HepG2 (cell line): ENCODE measurements around the gene HOXA13. TPM values are rescaled to one million over a fixed set of nuclear protein-coding genes. Genes with fewer than 3 reads are reported as not detected.

Experiments used
- ATAC-seq: fragments of 200-7000 bp; cut with Tn5 transposase; 3 replicates; pipeline ENCODE4 v1.9.1; 2020; ENCODE audit warnings: mild to moderate bottlenecking, moderate library complexity
- BruUV-seq: library from RNA; stranded (reverse); fragments of 400-500 nt; replicated peaks from 2 replicates; lab custom pipeline; 2021; lab: Mats Ljungman, UMichigan
- CTCF ChIA-PET: fragments of 300-600 bp; formaldehyde crosslinking; extraction: SDS; loops from one replicate; lab custom pipeline; 2021; ENCODE audit warnings: low total read pairs, inconsistent platforms, low intra/inter-chr PET ratio; lab: Yijun Ruan, JAX
- POLR2A ChIA-PET: fragments of 350-600 bp; sonication (Branson Sonifier 250); formaldehyde crosslinking; loops from one replicate; lab custom pipeline; 2020; ENCODE audit warnings: antibody characterized with exemption, inconsistent platforms; lab: Yijun Ruan, JAX
- DNase-seq: peaks from one replicate; pipeline ENCODE4 v3.0.0-alpha.2; 2015; ENCODE audit warnings: low spot score
- FAIRE-seq: peaks from 3 replicates; lab custom pipeline; 2011; peaks lifted over from hg19 to GRCh38; lab: Jason Lieb, UNC
- H2AFZ ChIP-seq: one replicate; pipeline ENCODE4 v1.6.1; 2011; ENCODE audit warnings: low read length, inconsistent platforms
- H3K27ac ChIP-seq: fragments of 300-600 bp; 3 replicates; pipeline ENCODE4 v1.8.0; 2011; ENCODE audit warnings: mixed run types, mild to moderate bottlenecking, mixed read lengths, low read length, inconsistent platforms; ENCODE audit not compliant: insufficient read depth; ENCODE audit errors: extremely low read length
- H3K27me3 ChIP-seq, 2 experiments: fragments of 200-600 bp in 1 of 2; 2 replicates in 1 of 2; 3 replicates in 1 of 2; pipeline versions ENCODE4 v1.6.0 to v1.8.0; 2011; ENCODE audit warnings: low read length in 2 of 2, mild to moderate bottlenecking in 2 of 2, moderate library complexity in 2 of 2, inconsistent platforms in 1 of 2; ENCODE audit not compliant: insufficient read depth in 2 of 2, control insufficient read depth in 1 of 2
- H3K36me3 ChIP-seq, 2 experiments: fragments of 200-600 bp in 1 of 2; replicated peaks in 1 of 2; 2 replicates in 1 of 2; 3 replicates in 1 of 2; pipeline versions ENCODE4 v1.5.1 to v1.8.0; 2011; ENCODE audit warnings: low read length in 2 of 2, inconsistent platforms in 1 of 2; ENCODE audit not compliant: insufficient read depth in 2 of 2, control insufficient read depth in 1 of 2
- H3K4me1 ChIP-seq: 2 replicates; pipeline ENCODE4 v1.5.1; 2012; ENCODE audit warnings: low read length, inconsistent platforms; ENCODE audit not compliant: insufficient read depth
- H3K4me2 ChIP-seq: 2 replicates; pipeline ENCODE4 v1.6.0; 2011; ENCODE audit warnings: low read depth, low read length, inconsistent platforms
- H3K4me3 ChIP-seq, 3 experiments: fragments of 200-600 bp in 1 of 3; sonication (generic), shearing (Covaris generic) in 1 of 3; replicated peaks in 1 of 3; 2 replicates each; pipeline ENCODE4 v1.5.1; 2011 to 2016; ENCODE audit warnings: low read length in 3 of 3, inconsistent platforms in 2 of 3, low read depth in 2 of 3, mild to moderate bottlenecking in 2 of 3, control low read depth in 1 of 3, mixed read lengths in 1 of 3; ENCODE audit not compliant: insufficient read depth in 1 of 3
- H3K79me2 ChIP-seq: one replicate; pipeline ENCODE4 v1.6.1; 2011; ENCODE audit warnings: low read length, inconsistent platforms; ENCODE audit not compliant: insufficient read depth
- H3K9ac ChIP-seq: 2 replicates; pipeline ENCODE4 v1.6.0; 2011; ENCODE audit warnings: mild to moderate bottlenecking, low read depth, low read length, inconsistent platforms; ENCODE audit not compliant: insufficient read depth
- H3K9me3 ChIP-seq: 2 replicates; pipeline ENCODE4 v1.5.1; 2012; ENCODE audit warnings: mild to moderate bottlenecking, low read length
- H4K20me1 ChIP-seq: 2 replicates; pipeline ENCODE4 v1.6.0; 2011; ENCODE audit warnings: inconsistent platforms, mild to moderate bottlenecking, low read length, moderate library complexity; ENCODE audit not compliant: insufficient read depth
- AGO2 ChIP-seq: fragments of 200-400 bp; formaldehyde crosslinking; optimal IDR thresholded peaks from 2 replicates; pipeline ENCODE3; 2017; ENCODE audit warnings: mild to moderate bottlenecking, low read depth, low read length, moderate library complexity
- EZH2 ChIP-seq: conservative IDR thresholded peaks from 2 replicates; pipeline ENCODE4 v1.6.1; 2012; ENCODE audit warnings: mild to moderate bottlenecking, low read depth, low read length, moderate library complexity
- FOSL1 ChIP-seq: sonication (generic); formaldehyde crosslinking; IDR thresholded peaks from 2 replicates; pipeline ENCODE4 v1.9.0; 2021; ENCODE audit warnings: missing genetic modification reagents, borderline replicate concordance
- FOXO1 ChIP-seq: sonication (generic); formaldehyde crosslinking; IDR thresholded peaks from 2 replicates; pipeline ENCODE4 v1.4.0; 2020; ENCODE audit warnings: missing genetic modification reagents
- HMG20A ChIP-seq: IDR thresholded peaks from 2 replicates; pipeline ENCODE4 v1.6.1; 2016; ENCODE audit warnings: borderline replicate concordance
- HMG20B ChIP-seq: conservative IDR thresholded peaks from 2 replicates; pipeline ENCODE4 v1.6.1; 2016; ENCODE audit warnings: missing genetic modification reagents, missing compliant biosample characterization
- MED13 ChIP-seq: sonication (generic); formaldehyde crosslinking; IDR thresholded peaks from 2 replicates; pipeline ENCODE4 v1.5.0; 2020; ENCODE audit warnings: missing genetic modification reagents
- NAIF1 ChIP-seq: sonication (generic); formaldehyde crosslinking; IDR thresholded peaks from 2 replicates; pipeline ENCODE4 v1.5.0; 2020; ENCODE audit warnings: mild to moderate bottlenecking, missing genetic modification reagents, borderline replicate concordance
- NR2F6 ChIP-seq, 2 experiments: IDR thresholded peaks; 2 replicates each; pipeline ENCODE4 v1.6.1; 2016; ENCODE audit warnings: antibody characterized with exemption in 1 of 2, mild to moderate bottlenecking in 1 of 2
- POLR2G ChIP-seq: fragments of 200-400 bp; formaldehyde crosslinking; IDR thresholded peaks from 2 replicates; pipeline ENCODE4 v1.6.1; 2018; ENCODE audit warnings: mild to moderate bottlenecking, low read depth, low read length, moderate library complexity
- SIX4 ChIP-seq: sonication (generic); formaldehyde crosslinking; IDR thresholded peaks from 2 replicates; pipeline ENCODE4 v1.4.0; 2020; ENCODE audit warnings: missing genetic modification reagents
- SRSF4 ChIP-seq: fragments of 200-400 bp; formaldehyde crosslinking; IDR thresholded peaks from one replicate; pipeline ENCODE4 v1.6.1; 2018; ENCODE audit warnings: mild to moderate bottlenecking, low read depth, low read length, moderate library complexity; ENCODE audit not compliant: poor library complexity, severe bottlenecking
- UBTF ChIP-seq: sonication (generic); formaldehyde crosslinking; IDR thresholded peaks from 2 replicates; pipeline ENCODE4 v1.4.0; 2020; ENCODE audit warnings: mild to moderate bottlenecking, missing genetic modification reagents
- WGBS: methylation state at CpG from one replicate; pipeline ENCODE4 v1.1.6; 2017; ENCODE audit warnings: low lambda C conversion rate; 5-methylcytosine and 5-hydroxymethylcytosine counted together
- in situ Hi-C: cut with HindIII; loops from 2 replicates; pipeline ENCODE4 v1.10.0; 2017; ENCODE audit warnings: low pct_unique_long_range_greater_than_20kb; ENCODE audit not compliant: extremely low pct_ligation_motif_present
- intact Hi-C: fragments of 100-400 bp; cut with micrococcal nuclease; formaldehyde crosslinking; loops from one replicate; pipeline ENCODE4 v1.10.0; 2022; ENCODE audit not compliant: unreplicated experiment
- polyA plus RNA-seq, 8 experiments: library from polyadenylated mRNA; depleted of rRNA in 3 of 8; stranded (reverse) in 7 of 8; unstranded in 1 of 8; fragments of >200 nt; fragmentation: Illumina TruSeq in 4 of 8; extraction: Trizol in 4 of 8; gene quantifications; 2 replicates each; pipeline versions ENCODE4 v1.2.1 to v1.2.3, GENCODE V29; 2011 to 2016; ENCODE audit warnings: low read depth in 4 of 8, missing spikeins in 1 of 8, mixed read lengths in 1 of 8; ENCODE audit not compliant: insufficient read depth in 1 of 8
- total RNA-seq, 5 experiments: library from RNA; depleted of rRNA; stranded (reverse); fragments of >200 nt; fragmentation: Illumina TruSeq; extraction: Trizol; gene quantifications; 2 replicates each; pipeline ENCODE4 v1.2.3, GENCODE V29; 2016; ENCODE audit warnings: low read depth in 1 of 5
- TF ChIP-seq, protein P1 (sequence below), 2 experiments: fragments of 450-650 bp in 1 of 2; sonication (generic) in 1 of 2; formaldehyde crosslinking; IDR thresholded peaks; 2 replicates each; pipeline versions ENCODE4 v1.5.0 to v1.8.0; 2020 to 2022; ENCODE audit warnings: mild to moderate bottlenecking in 1 of 2, missing genetic modification reagents in 1 of 2
- TF ChIP-seq, protein P2 (sequence below): IDR thresholded peaks from 2 replicates; pipeline ENCODE4 v1.6.1; 2016

The HOXA13 gene
- total and polyA plus RNA-seq, 2 of the 13 experiments (the other 11 are each of a cell fraction or from before 2014, with no cell fraction given) = 0.01 to 0.04 TPM

DNA sequence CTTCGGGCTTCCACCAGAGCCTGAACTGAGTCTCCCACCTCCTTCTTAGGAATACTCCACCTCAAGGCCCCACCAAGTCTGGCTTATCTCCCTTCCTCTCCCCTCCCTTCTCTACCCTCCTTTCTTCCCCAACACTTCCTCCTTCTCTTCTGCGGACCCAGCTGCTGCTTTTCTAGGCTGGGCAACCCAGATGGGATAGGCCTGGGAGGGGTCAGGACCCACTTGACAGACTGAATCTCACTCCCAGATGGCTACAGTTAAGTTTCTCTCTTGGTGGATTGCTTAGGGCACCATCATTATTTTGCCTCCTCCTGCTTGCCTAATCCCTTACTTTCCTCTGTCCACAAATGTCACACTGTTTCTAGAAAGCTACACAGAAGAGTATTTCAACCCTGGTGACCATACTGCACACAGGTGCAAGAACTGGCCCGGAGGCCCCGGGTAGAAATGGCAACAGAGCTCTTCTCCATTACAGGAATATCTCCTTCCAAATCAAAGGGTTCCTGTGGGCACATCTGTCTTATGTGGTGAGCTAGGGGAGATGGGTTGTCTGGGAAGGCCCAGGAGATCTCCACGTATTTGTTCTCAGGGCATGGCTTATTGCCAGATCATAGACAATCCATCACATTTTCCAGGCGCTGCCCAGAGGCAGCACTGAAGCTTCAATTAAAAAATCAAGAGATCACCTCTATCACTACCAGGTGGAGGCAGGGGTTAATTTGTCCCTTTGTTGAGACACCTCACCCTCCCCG is 9.7 kb downstream of the HOXA13 start:
- no peak overlapping the region for H2AFZ ChIP-seq
- ChIA-PET POLR2A (no interaction called here), CTCF (no interaction called here)
- H3K4me2 ChIP-seq = no peak overlapping the region
- no peak overlapping the region for H3K4me3 ChIP-seq
- H3K27ac ChIP-seq = no peak overlapping the region
- peaks cover 21 to 87% of the 10 kb centered on the region in 2 experiments for H3K27me3 ChIP-seq
- ATAC-seq = no peak
- TF ChIP-seq POLR2G (no peak), MED13 (CRISPR knock-in tag) (no peak), FOSL1 (no peak), HMG20A (CRISPR knock-in tag) (no peak), SIX4 (CRISPR knock-in tag) (no peak), NAIF1 (CRISPR knock-in tag) (no peak), UBTF (CRISPR knock-in tag) (no peak), HMG20B (CRISPR knock-in tag) (no peak), SRSF4 (no peak), EZH2 (no peak), AGO2 (no peak), FOXO1 (CRISPR knock-in tag) (no peak), NR2F6 (IDR thresholded peaks at IDR 0.05) (no peak), NR2F6 (CRISPR knock-in tag; IDR thresholded peaks at IDR 0.05) (no peak)
- TF ChIP-seq, protein P1, sequence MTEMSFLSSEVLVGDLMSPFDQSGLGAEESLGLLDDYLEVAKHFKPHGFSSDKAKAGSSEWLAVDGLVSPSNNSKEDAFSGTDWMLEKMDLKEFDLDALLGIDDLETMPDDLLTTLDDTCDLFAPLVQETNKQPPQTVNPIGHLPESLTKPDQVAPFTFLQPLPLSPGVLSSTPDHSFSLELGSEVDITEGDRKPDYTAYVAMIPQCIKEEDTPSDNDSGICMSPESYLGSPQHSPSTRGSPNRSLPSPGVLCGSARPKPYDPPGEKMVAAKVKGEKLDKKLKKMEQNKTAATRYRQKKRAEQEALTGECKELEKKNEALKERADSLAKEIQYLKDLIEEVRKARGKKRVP (CRISPR knock-in tag; IDR thresholded peaks at IDR 0.05) = no peak
- TF ChIP-seq, protein P2, sequence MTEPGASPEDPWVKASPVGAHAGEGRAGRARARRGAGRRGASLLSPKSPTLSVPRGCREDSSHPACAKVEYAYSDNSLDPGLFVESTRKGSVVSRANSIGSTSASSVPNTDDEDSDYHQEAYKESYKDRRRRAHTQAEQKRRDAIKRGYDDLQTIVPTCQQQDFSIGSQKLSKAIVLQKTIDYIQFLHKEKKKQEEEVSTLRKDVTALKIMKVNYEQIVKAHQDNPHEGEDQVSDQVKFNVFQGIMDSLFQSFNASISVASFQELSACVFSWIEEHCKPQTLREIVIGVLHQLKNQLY = no peak
- DNase-seq = no peak
- in situ Hi-C loops (no loop called here), intact Hi-C loops (loop anchor here (10.0 kb wide), 1 partner anchor 415 kb away; no protein-coding TSS in a partner anchor)
- H3K9me3 ChIP-seq = no peaks in the 10 kb centered on the region
- no peak for FAIRE-seq
- no peaks in the 10 kb centered on the region for H3K79me2 ChIP-seq
- H4K20me1 ChIP-seq = no peaks in the 10 kb centered on the region
- BruUV-seq = no TSS peak
- peaks cover 14% of the 10 kb centered on the region; the same call in 1 of the 2 replicates for H3K4me1 ChIP-seq
- H3K9ac ChIP-seq = no peak overlapping the region
- WGBS = 13% methylated on average over 7 of the region's 7 CpGs
- no peaks in the 10 kb centered on the region for H3K36me3 ChIP-seq
